Measurements from ENCODE around the gene HYAL3. TPM values are rescaled to one million over a fixed set of nuclear protein-coding genes. Genes with fewer than 3 reads are reported as not detected.

HYAL3 gene
- total and polyA plus RNA-seq, 2 of the 13 experiments (the other 11 are each of a cell fraction or from before 2014, with no cell fraction given), result 5.5 to 10.4 TPM

DNA sequence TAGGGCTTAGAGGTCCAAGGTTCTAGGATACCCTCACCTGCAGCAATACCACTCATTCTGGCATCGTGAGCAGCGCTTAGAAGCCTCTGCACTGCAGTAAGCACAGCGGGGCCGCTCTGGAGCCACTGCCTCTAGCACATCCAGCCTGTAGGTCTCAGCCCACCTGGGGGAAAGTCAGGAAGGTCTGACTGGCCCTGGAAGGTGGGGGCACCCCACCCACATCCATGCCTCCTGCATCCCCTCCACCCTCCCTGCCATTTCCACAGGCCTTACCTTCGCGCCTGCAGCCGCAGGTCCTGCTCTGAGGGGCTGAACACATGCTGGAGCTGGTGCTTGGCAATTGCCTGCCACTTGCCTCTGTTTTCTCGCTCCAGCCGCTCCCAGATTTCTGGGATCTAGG is 42.3 kb upstream of the HYAL3 start:
- H3K4me3 ChIP-seq (replicated peaks in 1 of 3; ENCODE audit: insufficient read depth in 1 of 3, low read depth in 2 of 3, low read length in 3 of 3), result no peak overlapping the region
- no peaks in the 10 kb centered on the region for H3K9me3 ChIP-seq (ENCODE audit: low read length)
- peaks cover 1 to 2% of the 10 kb centered on the region in 2 experiments; a peak in 1 of 5 replicates for H3K27me3 ChIP-seq (ENCODE audit: control insufficient read depth in 1 of 2, insufficient read depth in 2 of 2, low read length in 2 of 2)
- WGBS (ENCODE audit: low lambda C conversion rate), result 68% methylated on average over 7 of the region's 9 CpGs
- intact Hi-C loops (cut with micrococcal nuclease; ENCODE audit: unreplicated experiment), result loop anchor here (10.0 kb wide), 1 partner anchor 203 kb away; no protein-coding TSS in a partner anchor
- BruUV-seq (replicated peaks), result no TSS peak
- FAIRE-seq, result no peak
- H3K4me2 ChIP-seq (ENCODE audit: low read depth, low read length), result no peak overlapping the region
- TF ChIP-seq SYNCRIP (IDR thresholded peaks at IDR 0.05; ENCODE audit: insufficient read depth, low read depth, low read length), result no peak
- TF ChIP-seq AKAP8 (CRISPR knock-in tag; IDR thresholded peaks at IDR 0.05), result no peak
- no peak for TF ChIP-seq GZF1 (CRISPR knock-in tag; IDR thresholded peaks at IDR 0.05)
- TF ChIP-seq SMAD3 (CRISPR knock-in tag; IDR thresholded peaks at IDR 0.05), result no peak
- TF ChIP-seq ZNF569 (CRISPR knock-in tag; IDR thresholded peaks at IDR 0.05; ENCODE audit: borderline replicate concordance), result no peak
- no peak for TF ChIP-seq ZNF567 (CRISPR knock-in tag; IDR thresholded peaks at IDR 0.05; ENCODE audit: borderline replicate concordance)
- no peak for TF ChIP-seq ZNF788 (CRISPR knock-in tag; IDR thresholded peaks at IDR 0.05; ENCODE audit: borderline replicate concordance)
- TF ChIP-seq ZSCAN30 (CRISPR knock-in tag; IDR thresholded peaks at IDR 0.05), result no peak
- TF ChIP-seq ZNF572 (CRISPR knock-in tag; IDR thresholded peaks at IDR 0.05), result no peak
- no peak for TF ChIP-seq ZNF562 (CRISPR knock-in tag; IDR thresholded peaks at IDR 0.05; ENCODE audit: borderline replicate concordance)
- TF ChIP-seq ZNF232 (CRISPR knock-in tag; IDR thresholded peaks at IDR 0.05; ENCODE audit: borderline replicate concordance), result no peak
- TF ChIP-seq, protein P1, sequence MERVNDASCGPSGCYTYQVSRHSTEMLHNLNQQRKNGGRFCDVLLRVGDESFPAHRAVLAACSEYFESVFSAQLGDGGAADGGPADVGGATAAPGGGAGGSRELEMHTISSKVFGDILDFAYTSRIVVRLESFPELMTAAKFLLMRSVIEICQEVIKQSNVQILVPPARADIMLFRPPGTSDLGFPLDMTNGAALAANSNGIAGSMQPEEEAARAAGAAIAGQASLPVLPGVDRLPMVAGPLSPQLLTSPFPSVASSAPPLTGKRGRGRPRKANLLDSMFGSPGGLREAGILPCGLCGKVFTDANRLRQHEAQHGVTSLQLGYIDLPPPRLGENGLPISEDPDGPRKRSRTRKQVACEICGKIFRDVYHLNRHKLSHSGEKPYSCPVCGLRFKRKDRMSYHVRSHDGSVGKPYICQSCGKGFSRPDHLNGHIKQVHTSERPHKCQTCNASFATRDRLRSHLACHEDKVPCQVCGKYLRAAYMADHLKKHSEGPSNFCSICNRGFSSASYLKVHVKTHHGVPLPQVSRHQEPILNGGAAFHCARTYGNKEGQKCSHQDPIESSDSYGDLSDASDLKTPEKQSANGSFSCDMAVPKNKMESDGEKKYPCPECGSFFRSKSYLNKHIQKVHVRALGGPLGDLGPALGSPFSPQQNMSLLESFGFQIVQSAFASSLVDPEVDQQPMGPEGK (CRISPR knock-in tag; IDR thresholded peaks at IDR 0.05), result no peak
- TF ChIP-seq CEBPB (IDR thresholded peaks at IDR 0.05; ENCODE audit: borderline replicate concordance, low read depth, low read length), result no peak
- TF ChIP-seq, protein P2, sequence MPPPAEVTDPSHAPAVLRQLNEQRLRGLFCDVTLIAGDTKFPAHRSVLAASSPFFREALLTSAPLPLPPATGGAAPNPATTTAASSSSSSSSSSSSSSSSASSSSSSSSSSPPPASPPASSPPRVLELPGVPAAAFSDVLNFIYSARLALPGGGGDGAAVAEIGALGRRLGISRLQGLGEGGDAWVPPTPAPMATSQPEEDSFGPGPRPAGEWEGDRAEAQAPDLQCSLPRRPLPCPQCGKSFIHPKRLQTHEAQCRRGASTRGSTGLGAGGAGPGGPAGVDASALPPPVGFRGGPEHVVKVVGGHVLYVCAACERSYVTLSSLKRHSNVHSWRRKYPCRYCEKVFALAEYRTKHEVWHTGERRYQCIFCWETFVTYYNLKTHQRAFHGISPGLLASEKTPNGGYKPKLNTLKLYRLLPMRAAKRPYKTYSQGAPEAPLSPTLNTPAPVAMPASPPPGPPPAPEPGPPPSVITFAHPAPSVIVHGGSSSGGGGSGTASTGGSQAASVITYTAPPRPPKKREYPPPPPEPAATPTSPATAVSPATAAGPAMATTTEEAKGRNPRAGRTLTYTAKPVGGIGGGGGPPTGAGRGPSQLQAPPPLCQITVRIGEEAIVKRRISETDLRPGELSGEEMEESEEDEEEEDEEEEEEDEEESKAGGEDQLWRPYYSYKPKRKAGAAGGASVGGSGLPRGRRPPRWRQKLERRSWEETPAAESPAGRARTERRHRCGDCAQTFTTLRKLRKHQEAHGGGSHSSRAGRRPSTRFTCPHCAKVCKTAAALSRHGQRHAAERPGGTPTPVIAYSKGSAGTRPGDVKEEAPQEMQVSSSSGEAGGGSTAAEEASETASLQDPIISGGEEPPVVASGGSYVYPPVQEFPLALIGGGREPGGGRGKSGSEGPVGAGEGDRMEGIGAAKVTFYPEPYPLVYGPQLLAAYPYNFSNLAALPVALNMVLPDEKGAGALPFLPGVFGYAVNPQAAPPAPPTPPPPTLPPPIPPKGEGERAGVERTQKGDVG (CRISPR knock-in tag; IDR thresholded peaks at IDR 0.05; ENCODE audit: borderline replicate concordance), result no peak
- TF ChIP-seq YEATS2 (CRISPR knock-in tag; IDR thresholded peaks at IDR 0.05; ENCODE audit: borderline replicate concordance), result no peak
- no peak for TF ChIP-seq PRPF4 (IDR thresholded peaks at IDR 0.05; ENCODE audit: low read depth, low read length, poor library complexity, severe bottlenecking)
- TF ChIP-seq ZIK1 (CRISPR knock-in tag; IDR thresholded peaks at IDR 0.05; ENCODE audit: borderline replicate concordance, low read depth), result no peak
- TF ChIP-seq, protein P3, sequence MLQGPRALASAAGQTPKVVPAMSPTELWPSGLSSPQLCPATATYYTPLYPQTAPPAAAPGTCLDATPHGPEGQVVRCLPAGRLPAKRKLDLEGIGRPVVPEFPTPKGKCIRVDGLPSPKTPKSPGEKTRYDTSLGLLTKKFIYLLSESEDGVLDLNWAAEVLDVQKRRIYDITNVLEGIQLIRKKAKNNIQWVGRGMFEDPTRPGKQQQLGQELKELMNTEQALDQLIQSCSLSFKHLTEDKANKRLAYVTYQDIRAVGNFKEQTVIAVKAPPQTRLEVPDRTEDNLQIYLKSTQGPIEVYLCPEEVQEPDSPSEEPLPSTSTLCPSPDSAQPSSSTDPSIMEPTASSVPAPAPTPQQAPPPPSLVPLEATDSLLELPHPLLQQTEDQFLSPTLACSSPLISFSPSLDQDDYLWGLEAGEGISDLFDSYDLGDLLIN (CRISPR knock-in tag; IDR thresholded peaks at IDR 0.05; ENCODE audit: borderline replicate concordance), result no peak
- H3K9ac ChIP-seq (ENCODE audit: insufficient read depth, low read depth, low read length), result no peak overlapping the region
- no peak overlapping the region for H2AFZ ChIP-seq (ENCODE audit: low read length)
- H3K4me1 ChIP-seq (ENCODE audit: insufficient read depth, low read length), result peaks cover 60% of the 10 kb centered on the region
- ChIA-PET CTCF (ENCODE audit: low intra/inter-chr PET ratio, low total read pairs) (no interaction called here), POLR2A (interaction anchor here (1.4 kb wide), 1 partner anchor 14 kb away, joined by 3 read pairs; the partner anchor contains the start of gene TUSC2)
- DNase-seq (ENCODE audit: low spot score), result no peak
- peaks cover 3% of the 10 kb centered on the region for H3K79me2 ChIP-seq (ENCODE audit: insufficient read depth, low read length)
- H3K27ac ChIP-seq (ENCODE audit: extremely low read length, insufficient read depth, low read length), result no peak overlapping the region
- in situ Hi-C loops (cut with HindIII; ENCODE audit: extremely low pct_ligation_motif_present, low pct_unique_long_range_greater_than_20kb), result loop anchor here (10.0 kb wide), 1 partner anchor 203 kb away; no protein-coding TSS in a partner anchor
- ATAC-seq, result no peak
- no peaks in the 10 kb centered on the region for H3K36me3 ChIP-seq (replicated peaks in 1 of 2; ENCODE audit: control insufficient read depth in 1 of 2, insufficient read depth in 2 of 2, low read length in 2 of 2)
- no peaks in the 10 kb centered on the region for H4K20me1 ChIP-seq (ENCODE audit: insufficient read depth, low read length)
